Lower leg skin (tissue), 3 donors: ENCODE data around the gene SPACA4.

ENCODE experiments used
- CTCF ChIP-seq, 3 donors: fragments of 450-650 bp; IDR thresholded peaks; one replicate each; pipeline ENCODE4 v1.5.1; 2016; ENCODE audit warnings: antibody characterized with exemption in 3 of 3, mild to moderate bottlenecking in 3 of 3, moderate library complexity in 2 of 3
- POLR2A ChIP-seq, 2 donors: fragments of 450-650 bp; IDR thresholded peaks; one replicate each; pipeline ENCODE4 v1.6.1; 2016 to 2017; ENCODE audit warnings: antibody characterized with exemption in 2 of 2, mild to moderate bottlenecking in 1 of 2, moderate library complexity in 1 of 2

- TF ChIP-seq CTCF (IDR thresholded peaks at IDR 0.05) (no peak), POLR2A (IDR thresholded peaks at IDR 0.05) (no peak)
Observed at GRCh38 chr19:48582168-48582567, 24.4 kb upstream of the SPACA4 start.
